NCI-H2227 (cell line): Measurements from ENCODE around the gene MYO5C.
"Not testable (repeated sequence)": the region's sequence is repeated elsewhere in the genome, so short reads cannot be mapped to it uniquely, and the experiment has no call there.

ENCODE experiments used
- DNase-seq: peaks from one replicate; lab custom pipeline; 2025; ENCODE audit not compliant: unreplicated experiment; lab: John Stamatoyannopoulos, UW

MYO5C gene

GRCh38 chr15:52307847-52308246 lies 12.2 kb upstream of the MYO5C start:
- DNase-seq: no peak

- no peak for DNase-seq
Observed at GRCh38 chr15:52306270-52306669, 10.7 kb upstream of the MYO5C start.

- DNase-seq: no peak
Observed at GRCh38 chr15:52303093-52303772, 7.6 kb upstream of the MYO5C start.

GRCh38 chr15:52301265-52301847 lies 5.8 kb upstream of the MYO5C start:
- DNase-seq: no peak

GRCh38 chr15:52294881-52295420 lies 653 bp downstream of the MYO5C start:
- DNase-seq: no peak

GRCh38 chr15:52292780-52293392 lies 2.7 kb downstream of the MYO5C start:
- no peak for DNase-seq

GRCh38 chr15:52291204-52291603 lies 4.4 kb downstream of the MYO5C start:
- no peak for DNase-seq

- no peak for DNase-seq
Observed at GRCh38 chr15:52290800-52291199, 4.8 kb downstream of the MYO5C start.

- no peak for DNase-seq
Observed at GRCh38 chr15:52290329-52290728, 5.3 kb downstream of the MYO5C start.

- no peak for DNase-seq
Observed at GRCh38 chr15:52289629-52290081, 5.9 kb downstream of the MYO5C start.

- no peak for DNase-seq
Observed at GRCh38 chr15:52288986-52289385, 6.6 kb downstream of the MYO5C start.

- no peak for DNase-seq
Observed at GRCh38 chr15:52288051-52288942, 7.3 kb downstream of the MYO5C start.

GRCh38 chr15:52287114-52287513 lies 8.5 kb downstream of the MYO5C start:
- no peak for DNase-seq

GRCh38 chr15:52285941-52286340 lies 9.7 kb downstream of the MYO5C start:
- DNase-seq: not testable (repeated sequence)

- no peak for DNase-seq
Observed at GRCh38 chr15:52284164-52284563, 11.4 kb downstream of the MYO5C start.

- DNase-seq: no peak
Observed at GRCh38 chr15:52283281-52283680, 12.3 kb downstream of the MYO5C start.

GRCh38 chr15:52282418-52282817 lies 13.2 kb downstream of the MYO5C start:
- DNase-seq: no peak

GRCh38 chr15:52281085-52282035 lies 14.2 kb downstream of the MYO5C start:
- no peak for DNase-seq

- no peak for DNase-seq
Observed at GRCh38 chr15:52280326-52281084, 15.1 kb downstream of the MYO5C start.
